NB4 (cell line): Measurements from ENCODE around the gene COL1A2.

Experiments
- MAX ChIP-seq: IDR thresholded peaks from 2 replicates; pipeline ENCODE4 v1.6.1; 2011; ENCODE audit warnings: low read depth, low read length
- POLR2A ChIP-seq: IDR thresholded peaks from 2 replicates; pipeline ENCODE4 v1.6.1; 2011; ENCODE audit warnings: mild to moderate bottlenecking; ENCODE audit not compliant: insufficient read length; ENCODE audit errors: extremely low read depth
- TF ChIP-seq, protein P1 (sequence below): IDR thresholded peaks from one replicate; pipeline ENCODE4 v1.5.1; 2012; ENCODE audit warnings: low read depth, low read length

- TF ChIP-seq POLR2A (no peak), MAX (no peak)
- TF ChIP-seq, protein P1, sequence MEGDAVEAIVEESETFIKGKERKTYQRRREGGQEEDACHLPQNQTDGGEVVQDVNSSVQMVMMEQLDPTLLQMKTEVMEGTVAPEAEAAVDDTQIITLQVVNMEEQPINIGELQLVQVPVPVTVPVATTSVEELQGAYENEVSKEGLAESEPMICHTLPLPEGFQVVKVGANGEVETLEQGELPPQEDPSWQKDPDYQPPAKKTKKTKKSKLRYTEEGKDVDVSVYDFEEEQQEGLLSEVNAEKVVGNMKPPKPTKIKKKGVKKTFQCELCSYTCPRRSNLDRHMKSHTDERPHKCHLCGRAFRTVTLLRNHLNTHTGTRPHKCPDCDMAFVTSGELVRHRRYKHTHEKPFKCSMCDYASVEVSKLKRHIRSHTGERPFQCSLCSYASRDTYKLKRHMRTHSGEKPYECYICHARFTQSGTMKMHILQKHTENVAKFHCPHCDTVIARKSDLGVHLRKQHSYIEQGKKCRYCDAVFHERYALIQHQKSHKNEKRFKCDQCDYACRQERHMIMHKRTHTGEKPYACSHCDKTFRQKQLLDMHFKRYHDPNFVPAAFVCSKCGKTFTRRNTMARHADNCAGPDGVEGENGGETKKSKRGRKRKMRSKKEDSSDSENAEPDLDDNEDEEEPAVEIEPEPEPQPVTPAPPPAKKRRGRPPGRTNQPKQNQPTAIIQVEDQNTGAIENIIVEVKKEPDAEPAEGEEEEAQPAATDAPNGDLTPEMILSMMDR: no peak
Observed at GRCh38 chr7:94406696-94407095, 12.0 kb downstream of the COL1A2 start.
